Measurements from ENCODE around the gene MT1F.

Gene MT1F

DNA sequence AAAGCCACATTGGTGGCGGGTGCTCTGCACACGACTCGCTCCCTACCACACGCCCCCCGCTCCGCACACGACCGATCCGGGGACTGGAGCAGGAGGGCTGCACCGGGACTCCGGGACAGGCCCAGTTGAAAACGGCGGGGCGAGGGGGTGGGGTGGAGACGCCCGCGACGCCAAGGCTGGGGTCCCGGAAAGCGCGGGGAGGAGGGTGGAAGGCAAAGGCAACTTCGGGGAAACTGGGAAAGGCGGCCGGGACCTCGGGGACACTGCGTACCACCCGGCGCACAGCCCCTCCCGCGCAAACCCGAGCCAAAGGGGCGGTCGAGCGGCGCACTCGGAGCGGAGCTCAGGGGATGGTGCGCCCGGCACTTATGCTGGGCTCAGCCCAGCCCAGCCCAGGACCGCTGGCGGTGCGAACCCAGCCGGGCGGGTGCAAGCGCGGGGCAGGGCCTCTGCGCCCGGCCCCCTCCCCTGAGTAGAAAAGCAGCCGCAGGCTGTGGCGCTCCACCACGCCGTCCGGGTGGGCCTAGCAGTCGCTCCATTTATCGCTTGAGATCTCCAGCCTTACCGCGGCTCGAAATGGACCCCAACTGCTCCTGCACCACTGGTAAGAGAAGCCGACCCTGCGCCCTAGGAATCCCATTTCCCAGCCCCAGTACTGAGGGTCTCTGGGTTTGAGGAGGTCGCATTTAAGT is 25.5 kb upstream of the MT1F start, which contains the start of gene MT1M:
TSS of gene MT1M (plus strand) at position 504 of the 692 bp plus-strand sequence. CDS start at position 577, 73 bp downstream.
- TF ChIP-seq GATA1 (IDR thresholded peaks at IDR 0.05; ENCODE audit: low read depth, low read length): no peak
- TF ChIP-seq POLR2A (IDR thresholded peaks at IDR 0.05; ENCODE audit: low read length): no peak
- DNase-seq: no peak

DNA sequence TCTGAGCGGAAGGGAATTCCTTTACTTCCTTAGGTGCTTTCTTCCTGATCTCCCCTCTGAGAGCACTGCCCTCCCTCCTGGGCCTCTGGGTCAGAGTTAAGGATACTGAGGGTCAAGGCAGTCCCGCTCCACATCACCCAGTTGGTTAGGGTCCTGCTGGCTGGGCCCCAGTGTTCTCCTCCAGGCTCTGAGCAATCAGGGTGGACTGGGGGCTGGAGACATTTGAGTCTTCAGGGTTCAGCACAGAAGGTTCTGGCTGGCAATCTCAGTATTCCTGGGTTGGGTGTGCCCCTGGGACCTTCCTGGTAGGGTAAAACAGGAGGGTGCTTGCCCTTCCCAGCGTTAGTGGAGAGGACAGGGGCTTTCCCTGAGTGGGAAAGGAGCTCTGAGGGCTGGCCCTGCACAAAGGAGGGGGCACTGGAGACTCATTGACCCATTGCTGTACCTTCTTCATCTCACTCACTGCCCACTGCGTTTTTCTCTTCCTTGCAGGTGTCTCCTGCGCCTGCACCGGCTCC is 24.9 kb upstream of the MT1F start:
- TF ChIP-seq POLR2A (IDR thresholded peaks at IDR 0.05; ENCODE audit: low read length) (no peak), GATA1 (IDR thresholded peaks at IDR 0.05; ENCODE audit: low read depth, low read length) (no peak)
- no peak for DNase-seq

DNA sequence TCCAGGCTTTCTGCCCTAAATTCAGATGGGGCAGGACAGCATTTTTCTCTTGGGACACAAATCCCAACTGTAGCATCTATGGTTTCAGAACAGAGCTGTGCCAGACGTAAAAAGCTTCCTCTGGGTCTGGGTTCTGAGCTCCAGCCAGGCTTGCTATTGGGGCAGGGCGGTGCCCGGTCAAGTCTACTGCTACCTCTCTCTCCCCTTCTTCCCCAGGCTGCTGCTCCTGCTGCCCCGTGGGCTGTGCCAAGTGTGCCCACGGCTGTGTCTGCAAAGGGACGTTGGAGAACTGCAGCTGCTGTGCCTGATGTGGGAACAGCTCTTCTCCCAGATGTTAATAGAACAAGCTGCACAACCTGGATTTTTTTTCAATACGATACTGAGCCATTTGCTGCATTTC is 24.2 kb upstream of the MT1F start:
- no peak for DNase-seq
- TF ChIP-seq POLR2A (IDR thresholded peaks at IDR 0.05; ENCODE audit: low read length) (no peak), GATA1 (IDR thresholded peaks at IDR 0.05; ENCODE audit: low read depth, low read length) (no peak)

DNA sequence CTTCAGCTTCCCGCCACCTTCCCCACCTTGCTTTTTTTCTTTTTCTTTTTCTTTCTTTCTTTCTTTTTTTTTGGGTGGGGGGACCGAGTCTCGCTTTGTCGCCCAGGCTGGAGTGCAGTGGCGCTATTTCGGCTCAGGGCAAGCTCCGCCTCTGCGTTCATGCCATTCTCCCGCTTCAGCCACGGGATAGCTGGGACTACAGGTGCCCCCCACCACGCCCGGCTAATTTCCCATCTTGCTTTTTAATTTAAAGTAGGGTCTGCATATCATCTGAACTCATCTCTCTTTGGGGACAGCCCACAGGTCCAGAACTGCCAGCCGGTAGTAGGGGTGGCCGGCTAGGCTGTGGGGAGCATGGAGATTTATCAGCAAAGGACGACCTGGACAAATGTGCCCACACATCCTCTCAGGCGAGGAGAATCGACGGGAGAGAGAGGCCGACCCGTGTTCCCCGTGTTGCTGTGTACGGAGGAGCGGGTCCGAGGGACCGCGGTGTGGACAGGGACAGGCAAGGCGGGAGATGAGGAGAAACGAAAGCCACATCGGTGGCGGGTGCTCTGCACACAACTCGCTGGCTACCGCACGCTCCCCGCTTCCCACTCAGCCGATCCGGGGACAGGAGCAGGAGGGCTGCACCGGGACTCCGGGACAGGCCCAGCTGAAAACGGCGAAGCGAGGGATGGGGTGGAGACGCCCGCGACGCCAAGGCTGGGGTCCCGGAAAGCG is 22.9 kb upstream of the MT1F start:
- TF ChIP-seq POLR2A (IDR thresholded peaks at IDR 0.05; ENCODE audit: low read length) (no peak), GATA1 (IDR thresholded peaks at IDR 0.05; ENCODE audit: low read depth, low read length) (no peak)

DNA sequence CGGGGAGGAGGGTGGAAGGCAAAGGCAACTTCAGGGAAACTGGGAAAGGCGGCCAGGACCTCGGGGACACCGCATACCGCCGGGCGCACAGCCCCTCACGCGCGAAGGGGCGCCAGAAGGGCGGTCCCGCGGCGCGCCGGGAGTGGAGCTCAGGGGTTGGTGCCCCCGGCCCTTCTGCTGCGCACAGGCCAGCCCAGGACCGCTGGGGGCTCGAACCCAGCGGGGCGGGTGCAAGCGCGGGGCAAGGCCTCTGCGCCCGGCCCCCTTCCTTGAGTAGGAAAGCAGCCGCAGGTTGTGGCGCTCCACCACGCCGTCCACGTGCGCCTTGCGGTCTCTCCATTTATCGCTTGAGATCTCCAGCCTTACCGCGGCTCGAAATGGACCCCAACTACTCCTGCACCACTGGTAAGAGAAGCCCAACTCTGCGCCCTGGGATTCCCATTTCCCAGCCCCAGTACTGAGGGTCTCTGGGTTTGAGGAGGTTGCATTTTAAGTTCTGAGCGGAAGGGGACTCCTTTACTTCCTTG is 22.3 kb upstream of the MT1F start:
- TF ChIP-seq POLR2A (IDR thresholded peaks at IDR 0.05; ENCODE audit: low read length): no peak
- no peak for TF ChIP-seq GATA1 (IDR thresholded peaks at IDR 0.05; ENCODE audit: low read depth, low read length)
- DNase-seq: no peak

More for the DNA sequence above, 22.9 kb upstream of the MT1F start:
- DNase-seq: no peak

DNA sequence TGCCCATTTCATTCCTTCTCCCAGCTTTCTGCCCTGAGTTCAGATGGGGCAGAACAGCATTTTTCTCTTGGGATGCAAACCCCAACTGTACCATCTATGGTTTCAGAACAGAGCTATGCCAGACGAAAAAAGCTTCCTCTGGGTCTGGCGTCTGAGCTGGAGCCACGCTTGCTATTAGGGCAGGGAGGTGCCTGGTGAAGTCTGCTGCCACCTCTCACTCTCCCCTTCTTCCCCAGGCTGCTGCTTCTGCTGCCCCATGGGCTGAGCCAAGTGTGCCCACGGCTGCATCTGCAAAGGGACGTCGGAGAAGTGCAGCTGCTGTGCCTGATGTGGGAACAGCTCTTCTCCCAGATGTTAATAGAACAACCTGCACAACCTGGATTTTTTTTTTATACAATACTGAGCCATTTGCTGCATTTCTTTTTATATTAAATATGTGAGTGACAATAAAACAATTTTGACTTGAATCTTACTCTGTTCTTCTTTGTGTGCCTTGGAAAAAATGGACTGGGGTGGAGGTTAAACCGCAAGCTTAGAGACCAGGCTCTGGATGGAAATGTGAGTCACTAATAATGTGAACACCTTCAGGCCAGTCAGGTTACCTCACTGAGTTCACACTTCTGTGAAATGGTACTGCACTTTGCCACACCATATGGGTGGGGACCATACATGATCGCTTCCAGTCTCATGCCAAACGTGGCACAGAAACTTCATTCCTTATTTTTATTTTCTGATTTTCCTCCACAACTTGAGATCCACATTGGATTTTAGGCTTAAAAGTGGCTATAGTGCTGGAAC is 20.9 kb upstream of the MT1F start:
- no peak for DNase-seq
- TF ChIP-seq GATA1 (IDR thresholded peaks at IDR 0.05; ENCODE audit: low read depth, low read length) (no peak), POLR2A (IDR thresholded peaks at IDR 0.05; ENCODE audit: low read length) (no peak)

DNA sequence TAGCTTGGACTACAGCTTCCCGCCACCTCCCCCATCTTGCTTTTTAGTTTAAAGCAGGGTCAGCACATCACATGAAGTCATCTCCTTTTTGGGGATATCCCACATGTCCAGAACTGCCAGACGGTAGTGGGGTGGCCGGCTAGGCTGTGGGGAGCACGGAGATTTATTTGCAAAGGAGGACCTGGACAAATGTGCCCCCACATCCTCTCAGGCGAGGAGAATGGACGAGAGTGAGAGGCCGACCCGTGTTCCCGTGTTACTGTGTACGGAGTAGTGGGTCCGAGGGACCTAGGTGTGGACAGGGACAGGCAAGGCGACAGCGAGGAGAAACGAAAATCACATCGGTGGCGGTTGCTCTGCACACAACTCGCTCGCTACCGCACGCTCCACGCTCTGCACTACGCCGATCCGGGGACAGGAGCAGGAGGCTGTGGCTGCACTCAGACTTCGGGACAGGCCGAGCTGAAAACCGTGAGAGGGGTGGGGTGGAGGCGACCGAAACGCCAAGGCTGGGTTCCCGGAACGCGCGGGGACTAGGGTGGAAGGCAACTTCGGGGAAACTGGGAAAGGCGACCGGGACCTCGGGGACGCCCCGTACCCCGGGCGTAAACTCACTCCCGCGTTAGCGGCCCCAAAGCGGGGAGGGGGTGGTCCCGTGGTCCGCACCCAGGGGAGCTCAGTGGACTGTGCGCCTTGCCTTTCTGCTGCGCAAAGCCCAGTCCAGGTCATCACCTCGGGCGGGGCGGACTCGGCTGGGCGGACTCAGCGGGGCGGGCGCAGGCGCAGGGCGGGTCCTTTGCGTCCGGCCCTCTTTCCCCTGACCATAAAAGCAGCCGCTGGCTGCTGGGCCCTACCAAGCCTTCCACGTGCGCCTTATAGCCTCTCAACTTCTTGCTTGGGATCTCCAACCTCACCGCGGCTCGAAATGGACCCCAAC is 19.7 kb upstream of the MT1F start, which contains the start of gene MT1A:
TSS of gene MT1A (plus strand) at position 853 of the 937 bp plus-strand sequence. CDS start at position 926, 73 bp downstream.
- no peak for DNase-seq
- TF ChIP-seq GATA1 (IDR thresholded peaks at IDR 0.05; ENCODE audit: low read depth, low read length) (no peak), POLR2A (IDR thresholded peaks at IDR 0.05; ENCODE audit: low read length) (no peak)

DNA sequence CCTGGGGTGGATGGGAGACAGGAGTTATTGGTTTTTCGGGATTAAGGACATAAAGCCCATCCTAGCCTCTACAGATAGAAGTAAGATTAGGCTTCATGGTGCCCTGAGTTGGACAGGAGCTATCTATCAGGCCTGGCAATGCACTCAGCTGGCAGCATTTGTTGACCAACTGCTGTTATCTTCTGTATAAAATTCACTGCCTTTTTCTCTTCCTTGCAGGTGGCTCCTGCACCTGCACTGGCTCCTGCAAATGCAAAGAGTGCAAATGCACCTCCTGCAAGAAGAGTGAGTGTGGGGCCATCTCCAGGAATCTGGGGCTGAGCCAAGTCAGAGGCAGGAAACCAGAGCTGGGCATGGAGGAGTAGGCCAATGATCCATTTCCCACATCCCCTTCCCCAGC is 18.7 kb upstream of the MT1F start:
- no peak for DNase-seq
- TF ChIP-seq POLR2A (IDR thresholded peaks at IDR 0.05; ENCODE audit: low read length): no peak
- TF ChIP-seq GATA1 (IDR thresholded peaks at IDR 0.05; ENCODE audit: low read depth, low read length): no peak

DNA sequence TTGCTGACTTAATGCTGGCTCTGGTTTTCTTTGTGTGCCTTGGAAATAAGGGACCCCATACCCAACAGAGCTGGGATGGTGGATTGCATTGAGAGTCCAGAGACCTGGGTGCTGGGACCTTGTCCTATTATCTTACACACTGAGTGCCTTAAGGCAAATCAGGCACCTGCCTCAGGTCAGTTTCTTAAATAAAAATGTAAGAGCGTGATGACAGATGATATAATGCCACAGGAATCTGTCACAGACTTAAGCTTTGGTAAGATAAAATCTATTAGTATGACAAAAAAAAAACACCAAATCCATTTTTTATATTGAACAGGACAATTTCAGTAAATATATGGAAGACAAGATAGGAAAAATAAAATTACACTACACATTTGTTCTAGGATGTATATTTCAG is 17.7 kb upstream of the MT1F start:
- no peak for DNase-seq
- TF ChIP-seq POLR2A (IDR thresholded peaks at IDR 0.05; ENCODE audit: low read length) (no peak), GATA1 (IDR thresholded peaks at IDR 0.05; ENCODE audit: low read depth, low read length) (no peak)

DNA sequence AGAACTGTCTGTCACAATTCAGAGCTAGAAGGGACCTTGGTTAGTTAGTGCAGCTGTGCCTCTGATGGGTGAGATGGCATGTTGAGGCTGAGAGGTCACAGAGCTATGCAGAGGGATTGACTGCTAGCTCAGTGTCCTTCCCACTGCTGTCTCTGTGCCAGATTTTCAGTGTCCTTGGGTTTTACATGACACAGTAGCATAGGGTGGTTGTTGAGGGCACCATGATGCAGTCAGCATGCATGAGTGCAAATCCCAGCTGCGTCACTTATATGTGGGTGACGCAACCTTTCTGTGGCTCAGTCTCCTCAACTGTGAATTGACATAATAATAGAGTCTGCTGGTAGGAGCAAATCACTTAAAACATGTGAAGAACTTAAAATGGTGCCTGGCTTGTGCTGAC is 16.6 kb upstream of the MT1F start:
- no peak for DNase-seq
- no peak for TF ChIP-seq POLR2A (IDR thresholded peaks at IDR 0.05; ENCODE audit: low read length)

DNA sequence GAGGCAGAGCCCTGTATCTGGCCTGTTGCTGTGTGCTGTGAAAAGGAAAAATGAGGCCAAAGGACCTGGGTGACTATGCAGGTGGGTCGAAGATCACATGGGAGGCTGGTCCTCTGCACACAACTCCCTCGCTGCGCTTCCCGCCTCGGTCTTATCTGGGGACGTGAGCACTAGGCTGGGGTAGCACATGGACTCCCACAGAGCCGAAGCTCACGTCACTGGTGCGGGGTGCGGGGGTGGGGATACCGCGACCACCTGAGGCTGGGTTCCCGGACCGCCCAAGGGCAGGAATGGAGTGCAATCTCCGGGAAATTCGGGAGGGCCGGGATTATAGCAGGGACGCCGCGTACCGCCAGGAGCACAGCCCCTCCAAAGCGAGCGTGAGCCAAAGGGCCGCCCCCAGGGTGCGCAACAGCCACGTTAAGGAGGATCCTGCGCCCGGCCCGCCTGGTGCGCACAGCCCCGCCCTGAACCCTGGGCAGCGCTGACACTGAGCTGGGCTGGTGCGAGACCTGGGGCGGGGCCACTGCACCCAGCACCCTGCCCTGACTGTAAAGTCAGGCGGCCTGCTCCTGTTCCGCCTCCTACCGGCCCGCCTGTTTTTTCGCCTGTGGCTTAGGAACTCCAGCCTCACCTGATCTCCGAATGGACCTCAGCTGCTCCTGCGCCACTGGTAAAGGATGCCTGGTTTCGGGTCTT is 14.5 kb upstream of the MT1F start:
- TF ChIP-seq GATA1 (IDR thresholded peaks at IDR 0.05; ENCODE audit: low read depth, low read length): no peak
- no peak for TF ChIP-seq POLR2A (IDR thresholded peaks at IDR 0.05; ENCODE audit: low read length)

DNA sequence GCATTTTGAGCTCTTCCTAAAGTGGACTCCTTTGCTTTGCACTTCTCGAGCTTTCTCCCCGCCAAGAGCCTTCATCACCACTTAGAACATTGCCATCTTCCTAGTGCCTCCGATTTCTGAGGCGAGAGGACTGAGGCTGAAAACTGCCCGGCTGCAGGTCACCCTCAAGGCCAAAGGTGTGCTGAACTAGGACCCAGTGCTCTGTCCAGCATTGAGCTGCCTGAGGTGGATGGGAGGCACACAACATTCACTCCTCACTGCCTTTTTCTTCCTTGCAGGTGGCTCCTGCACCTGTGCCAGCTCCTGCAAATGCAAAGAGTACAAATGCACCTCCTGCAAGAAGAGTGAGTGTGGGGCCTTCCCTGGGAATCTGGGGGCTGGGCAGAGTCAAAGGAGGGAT is 13.9 kb upstream of the MT1F start:
- no peak for DNase-seq
- TF ChIP-seq GATA1 (IDR thresholded peaks at IDR 0.05; ENCODE audit: low read depth, low read length): no peak
- no peak for TF ChIP-seq POLR2A (IDR thresholded peaks at IDR 0.05; ENCODE audit: low read length)

More for the DNA sequence above, 14.5 kb upstream of the MT1F start:
- DNase-seq: peak; percentile 65
